Gastroesophageal sphincter (tissue), 4 donors: ENCODE data around the gene SPINK4. TPM values are rescaled to one million over a fixed set of nuclear protein-coding genes. Genes with fewer than 3 reads are reported as not detected.

Source experiments
- ATAC-seq: fragments of 150-250 bp; one replicate; pipeline ENCODE4 v1.9.1; 2016; ENCODE audit warnings: mild to moderate bottlenecking, moderate library complexity
- H3K27ac ChIP-seq, 4 donors: fragments of 200-600 bp; sonication (generic) in 3 of 4; 1 replicate in 3 of 4; 2 replicates in 1 of 4; pipeline ENCODE4 v1.5.1; 2016 to 2019
- H3K27me3 ChIP-seq: fragments of 200-600 bp; sonication (generic); one replicate; pipeline ENCODE4 v1.5.1; 2019
- H3K36me3 ChIP-seq, 2 donors: fragments of 200-600 bp; sonication (generic); one replicate each; pipeline ENCODE4 v1.5.1; 2019; ENCODE audit warnings: control low read depth in 1 of 2
- H3K4me1 ChIP-seq, 3 donors: fragments of 200-600 bp; sonication (generic); 1 replicate in 2 of 3; 2 replicates in 1 of 3; pipeline ENCODE4 v1.5.1; 2016 to 2019; ENCODE audit warnings: control low read depth in 2 of 3
- H3K4me3 ChIP-seq, 2 donors: fragments of 200-600 bp; sonication (generic); one replicate each; pipeline ENCODE4 v1.5.1; 2019; ENCODE audit warnings: mild to moderate bottlenecking in 1 of 2, moderate library complexity in 1 of 2
- H3K9me3 ChIP-seq, 3 donors: fragments of 200-600 bp; sonication (generic); one replicate each; pipeline ENCODE4 v1.5.1; 2017 to 2019; ENCODE audit warnings: control low read depth in 2 of 3
- EP300 ChIP-seq: sonication (generic); formaldehyde crosslinking; IDR thresholded peaks from one replicate; pipeline ENCODE4 v1.6.1; 2017; ENCODE audit warnings: antibody characterized with exemption, mild to moderate bottlenecking
- POLR2A ChIP-seq, 2 donors: fragments of 450-650 bp; IDR thresholded peaks; one replicate each; pipeline ENCODE4 v1.6.1; 2017; ENCODE audit warnings: antibody characterized with exemption in 2 of 2, mild to moderate bottlenecking in 2 of 2, moderate library complexity in 1 of 2
- POLR2AphosphoS5 ChIP-seq: sonication (generic); formaldehyde crosslinking; IDR thresholded peaks from one replicate; pipeline ENCODE4 v1.6.1; 2017; ENCODE audit warnings: antibody characterized with exemption
- WGBS, 2 donors: methylation state at CpG; one replicate each; pipeline ENCODE4 v1.1.5; 2018; ENCODE audit warnings: low coverage in 1 of 2; 5-methylcytosine and 5-hydroxymethylcytosine counted together
- total RNA-seq, 4 donors: library from RNA; depleted of rRNA; stranded (reverse); fragments of >200 nt; gene quantifications; one replicate each; pipeline ENCODE4 v1.1.0, GENCODE V29; 2016
- TF ChIP-seq, protein P1 (sequence below), 4 experiments: fragments of 200-600 bp in 2 of 4; fragments of 450-650 bp in 2 of 4; sonication (generic) in 1 of 4; IDR thresholded peaks; one replicate each; pipeline ENCODE4 v1.5.1; 2017 to 2019; ENCODE audit warnings: antibody characterized with exemption in 4 of 4, mild to moderate bottlenecking in 2 of 4, moderate library complexity in 2 of 4

SPINK4 gene, protein sequence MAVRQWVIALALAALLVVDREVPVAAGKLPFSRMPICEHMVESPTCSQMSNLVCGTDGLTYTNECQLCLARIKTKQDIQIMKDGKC
- not detected for total RNA-seq

DNA sequence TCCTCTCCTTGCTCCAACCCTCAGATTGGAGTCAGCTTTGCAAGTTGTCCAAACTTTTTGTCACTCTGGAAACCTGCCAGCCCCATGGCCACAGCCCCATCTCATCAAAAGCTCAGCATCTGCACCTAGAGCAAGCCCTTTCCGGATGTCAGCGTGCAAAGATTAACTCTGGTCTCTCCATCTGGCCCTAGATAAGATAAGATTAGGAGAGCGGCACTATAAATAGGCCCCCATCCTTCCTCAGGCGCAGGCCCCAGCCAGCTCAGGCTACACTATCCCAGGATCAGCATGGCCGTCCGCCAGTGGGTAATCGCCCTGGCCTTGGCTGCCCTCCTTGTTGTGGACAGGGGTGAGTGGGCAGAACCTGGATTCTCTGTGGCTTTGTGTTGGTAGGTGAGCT is at the start of gene SPINK4:
TSS of gene SPINK4 (plus strand) at position 247 of the 400 bp plus-strand sequence. CDS start at position 289, 42 bp downstream.
- Histone ChIP-seq H3K4me3 (no peak within 1 kb of the TSS), H3K27me3 (peaks cover 12% of the 10 kb centered on the region), H3K27ac (no peak within 1 kb of the TSS), H3K4me1 (no peaks in the 10 kb centered on the region), H3K36me3 (no peaks in the 10 kb centered on the region), H3K9me3 (no peaks in the 10 kb centered on the region)
- TF ChIP-seq POLR2AphosphoS5 (no peak), EP300 (no peak), POLR2A (IDR thresholded peaks at IDR 0.05) (no peak)
- TF ChIP-seq, protein P1, sequence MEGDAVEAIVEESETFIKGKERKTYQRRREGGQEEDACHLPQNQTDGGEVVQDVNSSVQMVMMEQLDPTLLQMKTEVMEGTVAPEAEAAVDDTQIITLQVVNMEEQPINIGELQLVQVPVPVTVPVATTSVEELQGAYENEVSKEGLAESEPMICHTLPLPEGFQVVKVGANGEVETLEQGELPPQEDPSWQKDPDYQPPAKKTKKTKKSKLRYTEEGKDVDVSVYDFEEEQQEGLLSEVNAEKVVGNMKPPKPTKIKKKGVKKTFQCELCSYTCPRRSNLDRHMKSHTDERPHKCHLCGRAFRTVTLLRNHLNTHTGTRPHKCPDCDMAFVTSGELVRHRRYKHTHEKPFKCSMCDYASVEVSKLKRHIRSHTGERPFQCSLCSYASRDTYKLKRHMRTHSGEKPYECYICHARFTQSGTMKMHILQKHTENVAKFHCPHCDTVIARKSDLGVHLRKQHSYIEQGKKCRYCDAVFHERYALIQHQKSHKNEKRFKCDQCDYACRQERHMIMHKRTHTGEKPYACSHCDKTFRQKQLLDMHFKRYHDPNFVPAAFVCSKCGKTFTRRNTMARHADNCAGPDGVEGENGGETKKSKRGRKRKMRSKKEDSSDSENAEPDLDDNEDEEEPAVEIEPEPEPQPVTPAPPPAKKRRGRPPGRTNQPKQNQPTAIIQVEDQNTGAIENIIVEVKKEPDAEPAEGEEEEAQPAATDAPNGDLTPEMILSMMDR (IDR thresholded peaks at IDR 0.05): no peak
- no peak for ATAC-seq
- WGBS, 2 donors: 21 to 26% methylated on average over 3 to 4 of the region's 7 CpGs

DNA sequence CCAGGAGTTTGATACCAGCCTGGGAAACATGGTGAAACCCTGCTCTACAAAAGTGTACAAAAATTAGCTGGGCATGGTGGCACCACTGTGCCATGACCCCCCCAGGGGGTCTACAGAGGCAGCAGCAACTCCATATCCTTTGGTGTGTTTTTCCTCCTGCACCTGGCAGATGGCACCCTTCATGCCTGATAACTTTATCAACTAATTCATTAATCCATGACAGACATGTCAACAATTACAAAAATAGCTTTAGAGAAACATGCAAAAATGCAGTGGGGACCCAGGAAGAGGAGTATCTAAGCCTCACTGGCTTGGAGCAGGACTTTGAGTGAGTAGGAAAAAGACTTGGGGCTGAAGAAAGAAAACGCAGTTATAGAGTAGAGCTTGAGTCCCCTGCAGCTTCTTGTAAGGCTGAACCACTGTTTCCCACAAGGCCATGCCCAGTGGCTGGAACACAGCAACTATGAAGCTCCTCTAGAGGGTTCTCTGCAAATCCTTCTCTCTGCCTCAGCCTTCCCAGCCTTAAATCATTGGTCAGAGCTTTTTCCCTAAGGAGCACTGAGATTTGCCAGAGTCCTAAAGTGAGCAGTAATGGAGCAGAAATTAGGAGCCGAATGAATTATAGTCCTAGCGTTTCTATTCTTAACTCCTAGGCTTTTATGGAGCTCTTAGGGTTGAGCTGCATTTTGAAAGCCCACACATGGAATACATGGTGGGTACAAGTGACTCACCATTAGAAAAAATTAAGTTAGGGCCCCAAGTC is 47.3 kb upstream of the SPINK4 start:
- Histone ChIP-seq H3K36me3 (no peaks in the 10 kb centered on the region), H3K9me3 (no peaks in the 10 kb centered on the region), H3K4me3 (no peak overlapping the region), H3K27me3 (no peaks in the 10 kb centered on the region), H3K4me1 (peaks cover 0 to 19% (median 3%) of the 10 kb centered on the region in 3 donors), H3K27ac (no peak overlapping the region)
- no peak for TF ChIP-seq POLR2A (IDR thresholded peaks at IDR 0.05)
- TF ChIP-seq EP300: no peak
- no peak for TF ChIP-seq POLR2AphosphoS5
- TF ChIP-seq, protein P1 (IDR thresholded peaks at IDR 0.05): no peak
- ATAC-seq: no peak
- 30 to 44% methylated on average over 3 of the region's 3 CpGs for WGBS, 2 donors

DNA sequence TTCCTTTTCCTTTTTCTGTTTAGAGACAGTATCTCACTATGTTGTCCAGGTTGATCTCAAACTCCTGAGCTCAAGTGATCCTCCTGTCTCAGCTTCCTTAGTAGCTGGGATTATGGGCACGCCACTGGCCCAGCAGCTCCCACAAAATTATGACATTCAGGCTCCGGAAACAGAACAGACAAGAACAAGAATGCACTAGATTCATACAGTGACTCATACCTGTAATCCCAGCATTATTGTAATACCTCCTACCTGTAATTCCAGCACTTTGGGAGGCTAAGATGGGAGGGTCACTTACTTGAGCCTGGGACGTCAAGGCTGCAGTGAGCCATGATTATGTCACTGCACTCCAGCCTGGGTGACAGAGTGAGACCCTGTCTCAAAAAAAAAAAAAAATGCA is 46.1 kb upstream of the SPINK4 start:
- TF ChIP-seq POLR2AphosphoS5 (no peak), EP300 (no peak)
- no peaks in the 10 kb centered on the region for H3K27me3 ChIP-seq
- 70% methylated on average over 2 of the region's 3 CpGs; no CpG with 5 or more reads in 1 of the 2 donors for whole genome bisulfite sequencing, 2 donors
- H3K27ac ChIP-seq: no peak overlapping the region
- H3K36me3 ChIP-seq: no peaks in the 10 kb centered on the region
- no peaks in the 10 kb centered on the region for H3K9me3 ChIP-seq
- ATAC-seq: no peak
- H3K4me1 ChIP-seq: peaks cover 0 to 8% (median 0%) of the 10 kb centered on the region in 3 donors
- H3K4me3 ChIP-seq: no peak overlapping the region

DNA sequence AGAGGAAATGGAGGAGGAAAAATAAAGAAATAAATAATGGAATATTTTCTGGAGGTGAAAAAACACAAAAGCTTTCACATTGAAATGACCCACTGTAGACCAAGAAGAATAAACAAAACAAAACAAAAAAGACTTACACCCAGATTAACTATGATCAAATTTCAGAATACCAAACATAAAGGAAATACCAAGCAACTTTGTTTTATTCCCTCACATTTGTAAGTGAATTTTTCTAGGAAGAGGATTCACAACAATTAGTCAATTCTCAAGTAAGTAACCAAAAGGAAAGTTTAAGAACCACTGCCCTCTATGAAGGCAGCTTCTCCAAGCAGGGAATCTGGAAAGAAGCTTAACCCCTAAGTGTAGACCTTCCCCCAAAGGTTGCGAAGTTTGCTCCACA is 43.2 kb upstream of the SPINK4 start:
- Histone ChIP-seq H3K9me3 (no peaks in the 10 kb centered on the region), H3K27ac (peak overlapping the region in 3 of 4 donors; percentile 36 to 60 (median 59)), H3K27me3 (no peaks in the 10 kb centered on the region), H3K4me3 (no peak overlapping the region), H3K4me1 (no peaks in the 10 kb centered on the region), H3K36me3 (no peaks in the 10 kb centered on the region)
- ATAC-seq: no peak
- WGBS, 2 donors: 76 to 78% methylated on average over 1 of the region's 1 CpG
- TF ChIP-seq EP300 (no peak), POLR2AphosphoS5 (no peak), POLR2A (IDR thresholded peaks at IDR 0.05) (no peak)
- TF ChIP-seq, protein P1 (IDR thresholded peaks at IDR 0.05): no peak

DNA sequence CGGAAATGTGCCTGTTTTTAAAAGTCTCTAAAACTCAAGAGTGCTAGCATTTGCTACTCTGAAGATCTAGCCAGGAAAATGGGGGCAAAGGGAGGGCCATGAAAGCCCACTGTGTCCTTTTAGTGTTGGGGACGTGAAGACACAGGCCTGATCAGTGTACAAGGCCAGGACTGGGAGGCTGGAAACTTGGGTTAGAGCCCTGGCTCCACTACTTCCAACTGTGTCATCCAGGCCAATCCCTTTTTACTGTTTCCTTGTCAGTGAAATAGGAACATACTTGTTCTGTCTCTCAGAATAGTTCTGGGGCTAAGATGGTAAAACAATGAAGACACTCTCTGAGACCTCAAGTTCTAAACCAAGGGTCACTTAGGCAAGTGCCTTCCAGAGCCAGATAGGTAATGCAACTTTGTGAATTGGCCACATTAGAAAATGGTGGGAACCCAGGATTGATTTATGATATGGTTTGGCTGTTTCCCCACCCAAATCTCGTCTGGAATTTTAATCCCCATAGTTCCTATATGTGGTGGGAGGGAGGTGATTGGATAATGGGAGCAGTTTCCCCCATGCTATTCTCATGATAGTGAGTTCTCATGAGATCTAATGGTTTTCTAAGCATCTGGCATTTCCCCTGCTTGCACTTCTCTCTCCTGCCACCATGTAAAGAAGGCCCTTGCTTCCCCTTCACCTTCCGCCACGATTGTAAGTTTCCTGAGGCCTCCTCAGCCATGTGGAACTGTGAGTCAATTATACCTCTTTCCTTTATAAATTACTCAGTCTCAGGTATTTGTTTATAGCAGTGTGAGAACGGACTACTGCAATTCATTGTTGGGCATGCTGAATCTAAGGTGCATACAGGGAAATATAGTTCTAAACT is 42.5 kb upstream of the SPINK4 start:
- ATAC-seq: peak; percentile 81
- Histone ChIP-seq H3K4me1 (no peaks in the 10 kb centered on the region), H3K27ac (peak overlapping the region in 3 of 4 donors; percentile 36 to 60 (median 59)), H3K4me3 (no peak overlapping the region), H3K36me3 (no peaks in the 10 kb centered on the region), H3K27me3 (no peaks in the 10 kb centered on the region), H3K9me3 (no peaks in the 10 kb centered on the region)
- 50 to 58% methylated on average over 4 to 6 of the region's 6 CpGs for WGBS, 2 donors
- no peak for TF ChIP-seq POLR2AphosphoS5
- TF ChIP-seq, protein P1 (IDR thresholded peaks at IDR 0.05): peak in 1 of 4 experiments; percentile 5
